Sigmoid colon (tissue), 3 donors: ENCODE results near the gene RPA1.

Experiments used
- CTCF ChIP-seq, 4 experiments: fragments of 450-650 bp in 3 of 4; fragments of 200-600 bp in 1 of 4; IDR thresholded peaks; one replicate each; pipeline ENCODE4 v1.5.1; 2016 to 2019; ENCODE audit warnings: antibody characterized with exemption in 4 of 4, mild to moderate bottlenecking in 3 of 4, moderate library complexity in 2 of 4
- POLR2A ChIP-seq, 2 donors: fragments of 450-650 bp; IDR thresholded peaks; one replicate each; pipeline ENCODE4 v1.6.1; 2016; ENCODE audit warnings: antibody characterized with exemption in 2 of 2, mild to moderate bottlenecking in 2 of 2, moderate library complexity in 2 of 2

GRCh38 chr17:1793447-1793806 lies 36.4 kb upstream of the RPA1 start:
- TF ChIP-seq CTCF (IDR thresholded peaks at IDR 0.05) (no peak), POLR2A (IDR thresholded peaks at IDR 0.05) (no peak)
